ENCODE data around the gene COL5A1. TPM values are rescaled to one million over a fixed set of nuclear protein-coding genes. Genes with fewer than 3 reads are reported as not detected.

The COL5A1 gene
- total and polyA plus RNA-seq, 2 donors from 2014 or later = 2.4 to 23.8 TPM

GRCh38 chr9:134661299-134661698, 19.7 kb downstream of the COL5A1 start:
- DNase-seq (peak in 2 of 5 donors; percentile 18 to 22), FAIRE-seq (no peak)
- H3K9me3 ChIP-seq (ENCODE audit: control insufficient read depth in 2 of 3, insufficient read depth in 1 of 3, low read length in 3 of 3) = no peaks in the 10 kb centered on the region
- TF ChIP-seq CTCF (IDR thresholded peaks at IDR 0.05; ENCODE audit: borderline replicate concordance, extremely low read depth, insufficient read depth) = no peak
- H3K4me3 ChIP-seq (ENCODE audit: low read length in 3 of 3) = no peak overlapping the region
- peaks cover 0 to 3% (median 0%) of the 10 kb centered on the region in 3 donors for H3K4me1 ChIP-seq (ENCODE audit: control insufficient read depth in 2 of 3, insufficient read depth in 2 of 3, low read depth in 1 of 3, low read length in 3 of 3)
- no peaks in the 10 kb centered on the region for H3K36me3 ChIP-seq (ENCODE audit: control insufficient read depth in 2 of 3, insufficient read depth in 3 of 3, low read length in 3 of 3)
- no peaks in the 10 kb centered on the region for H3K27me3 ChIP-seq (ENCODE audit: control insufficient read depth, insufficient read depth, low read length)
- H3K27ac ChIP-seq (ENCODE audit: low read depth in 2 of 2, low read length in 2 of 2) = no peak overlapping the region
- intact Hi-C loops (cut with DNase I) = no loop called here
- H3K9ac ChIP-seq (ENCODE audit: low read length in 3 of 3) = no peak overlapping the region

GRCh38 chr9:134661791-134662142, 20.2 kb downstream of the COL5A1 start:
- TF ChIP-seq CTCF (IDR thresholded peaks at IDR 0.05; ENCODE audit: borderline replicate concordance, extremely low read depth, insufficient read depth) = no peak
- Histone ChIP-seq H3K9me3 (ENCODE audit: control insufficient read depth in 2 of 3, insufficient read depth in 1 of 3, low read length in 3 of 3) (no peaks in the 10 kb centered on the region), H3K9ac (ENCODE audit: low read length in 3 of 3) (no peak overlapping the region), H3K4me1 (ENCODE audit: control insufficient read depth in 2 of 3, insufficient read depth in 2 of 3, low read depth in 1 of 3, low read length in 3 of 3) (peaks cover 0 to 3% (median 0%) of the 10 kb centered on the region in 3 donors), H3K4me3 (ENCODE audit: low read length in 3 of 3) (no peak overlapping the region), H3K36me3 (ENCODE audit: control insufficient read depth in 2 of 3, insufficient read depth in 3 of 3, low read length in 3 of 3) (no peaks in the 10 kb centered on the region), H3K27me3 (ENCODE audit: control insufficient read depth, insufficient read depth, low read length) (no peaks in the 10 kb centered on the region), H3K27ac (ENCODE audit: low read depth in 2 of 2, low read length in 2 of 2) (no peak overlapping the region)
- intact Hi-C loops (cut with DNase I) = no loop called here
- FAIRE-seq (no peak), DNase-seq (peak in 2 of 5 donors; percentile 18 to 55)

DNA sequence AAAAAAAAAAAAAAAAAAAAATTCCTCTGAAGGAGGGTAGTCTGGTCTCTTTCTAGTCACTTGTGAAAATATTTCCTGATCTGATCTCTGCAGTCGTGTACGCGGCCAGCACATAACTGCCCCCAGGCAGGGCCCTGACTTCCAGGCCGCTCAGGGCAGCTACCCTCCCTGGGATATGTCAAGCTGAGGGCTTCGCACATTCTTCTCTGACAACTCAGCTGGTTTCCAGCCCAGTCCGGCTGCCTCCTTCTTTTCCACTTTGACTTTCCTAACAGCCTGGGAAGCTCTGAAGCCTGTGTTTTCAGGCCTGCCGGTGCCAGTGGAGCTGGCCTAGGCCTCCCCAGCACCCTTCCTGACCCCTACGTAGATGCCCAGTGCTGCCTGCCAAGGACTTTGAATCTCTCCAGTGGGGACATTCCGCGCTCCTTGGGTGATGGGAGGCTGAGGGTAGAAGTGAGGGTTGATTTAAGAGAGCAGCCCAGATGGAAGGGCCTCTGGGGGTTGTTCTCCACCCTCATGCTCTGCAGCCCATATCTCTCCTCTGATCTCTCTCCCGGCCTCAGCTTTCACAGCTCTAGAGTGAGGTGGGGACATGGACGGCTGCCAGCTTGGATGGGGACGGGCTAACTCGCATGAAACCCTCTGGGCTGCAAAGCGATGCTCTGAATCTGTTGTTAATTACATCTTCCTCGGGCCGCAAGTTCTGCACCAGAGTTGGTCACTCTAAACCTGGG, 20.7 kb downstream of the COL5A1 start:
- no peaks in the 10 kb centered on the region for H3K27me3 ChIP-seq (ENCODE audit: control insufficient read depth, insufficient read depth, low read length)
- H3K4me1 ChIP-seq (ENCODE audit: control insufficient read depth in 2 of 3, insufficient read depth in 2 of 3, low read depth in 1 of 3, low read length in 3 of 3) = peaks cover 0 to 3% (median 0%) of the 10 kb centered on the region in 3 donors
- H3K27ac ChIP-seq (ENCODE audit: low read depth in 2 of 2, low read length in 2 of 2) = no peak overlapping the region
- intact Hi-C loops (cut with DNase I) = no loop called here
- no peaks in the 10 kb centered on the region for H3K36me3 ChIP-seq (ENCODE audit: control insufficient read depth in 2 of 3, insufficient read depth in 3 of 3, low read length in 3 of 3)
- TF ChIP-seq CTCF (IDR thresholded peaks at IDR 0.05; ENCODE audit: borderline replicate concordance, extremely low read depth, insufficient read depth) = no peak
- FAIRE-seq (no peak), DNase-seq (peak; percentile 34 to 87 (median 46))
- H3K9ac ChIP-seq (ENCODE audit: low read length in 3 of 3) = no peak overlapping the region
- no peak overlapping the region for H3K4me3 ChIP-seq (ENCODE audit: low read length in 3 of 3)
- no peaks in the 10 kb centered on the region for H3K9me3 ChIP-seq (ENCODE audit: control insufficient read depth in 2 of 3, insufficient read depth in 1 of 3, low read length in 3 of 3)
